ENCODE measurements around the gene DCD. TPM values are rescaled to one million over a fixed set of nuclear protein-coding genes. Genes with fewer than 3 reads are reported as not detected.

Gene DCD
- total RNA-seq, 4 donors from 2014 or later, result not detected

GRCh38 chr12:54622463-54623183, 25.5 kb downstream of the DCD start:
- Histone ChIP-seq H3K27ac (no peak overlapping the region), H3K36me3 (no peaks in the 10 kb centered on the region), H3K4me1 (no peaks in the 10 kb centered on the region), H3K27me3 (peaks cover 0 to 7% of the 10 kb centered on the region in 2 donors), H3K4me3 (no peak overlapping the region), H3K9me3 (no peaks in the 10 kb centered on the region)
- intact Hi-C loops (cut with DNase I; ENCODE audit: low total_unique reads), result no loop called here
- DNase-seq, result no peak
- TF ChIP-seq CTCF (IDR thresholded peaks at IDR 0.05) (no peak), POLR2A (IDR thresholded peaks at IDR 0.05) (no peak)

GRCh38 chr12:54616933-54617680, 31.1 kb downstream of the DCD start:
- TF ChIP-seq CTCF (IDR thresholded peaks at IDR 0.05) (no peak), POLR2A (IDR thresholded peaks at IDR 0.05) (no peak)
- DNase-seq, result no peak
- no peaks in the 10 kb centered on the region for H3K9me3 ChIP-seq
- no peak overlapping the region for H3K27ac ChIP-seq
- H3K36me3 ChIP-seq, result no peaks in the 10 kb centered on the region
- no peak overlapping the region for H3K4me3 ChIP-seq
- intact Hi-C loops (cut with DNase I; ENCODE audit: low total_unique reads), result no loop called here
- no peaks in the 10 kb centered on the region for H3K4me1 ChIP-seq
- H3K27me3 ChIP-seq, result no peaks in the 10 kb centered on the region

- no peaks in the 10 kb centered on the region for H3K4me1 ChIP-seq
- no peak overlapping the region for H3K4me3 ChIP-seq
- TF ChIP-seq POLR2A (IDR thresholded peaks at IDR 0.05), result no peak
- TF ChIP-seq CTCF (IDR thresholded peaks at IDR 0.05), result no peak
- H3K9me3 ChIP-seq, result no peaks in the 10 kb centered on the region
- intact Hi-C loops (cut with DNase I; ENCODE audit: low total_unique reads), result no loop called here
- DNase-seq, result no peak
- H3K27ac ChIP-seq, result no peak overlapping the region
- H3K36me3 ChIP-seq, result no peaks in the 10 kb centered on the region
- H3K27me3 ChIP-seq, result no peaks in the 10 kb centered on the region
These were observed 35.9 kb downstream of the DCD start for GRCh38 chr12:54612225-54612750.

DNA sequence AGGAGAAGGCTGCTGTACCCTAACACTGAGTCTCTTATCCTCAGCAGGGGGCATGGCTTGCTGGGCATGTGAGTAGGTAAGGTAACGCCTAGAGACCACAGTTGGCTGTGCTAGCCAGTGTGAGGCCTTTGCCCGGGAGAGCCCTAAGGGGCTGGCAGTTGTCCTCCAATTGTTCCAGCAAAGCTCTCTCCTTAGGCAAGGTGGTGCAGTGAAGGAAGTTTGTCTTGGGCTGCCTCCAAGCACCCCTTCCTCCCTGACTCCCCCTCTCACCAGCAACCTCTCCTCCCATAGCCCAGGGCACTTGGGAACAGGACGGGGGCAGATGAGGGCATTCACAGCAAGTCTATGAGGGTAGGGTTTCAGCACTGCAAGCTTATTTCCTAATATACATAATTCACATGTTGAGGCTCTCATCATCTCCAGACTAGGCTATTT, 36.4 kb downstream of the DCD start:
- Histone ChIP-seq H3K4me3 (no peak overlapping the region), H3K9me3 (no peaks in the 10 kb centered on the region), H3K4me1 (no peaks in the 10 kb centered on the region), H3K36me3 (no peaks in the 10 kb centered on the region), H3K27ac (no peak overlapping the region), H3K27me3 (no peaks in the 10 kb centered on the region)
- no peak for TF ChIP-seq POLR2A (IDR thresholded peaks at IDR 0.05)
- TF ChIP-seq CTCF (IDR thresholded peaks at IDR 0.05), result no peak
- no peak for DNase-seq
- intact Hi-C loops (cut with DNase I; ENCODE audit: low total_unique reads), result no loop called here

DNA sequence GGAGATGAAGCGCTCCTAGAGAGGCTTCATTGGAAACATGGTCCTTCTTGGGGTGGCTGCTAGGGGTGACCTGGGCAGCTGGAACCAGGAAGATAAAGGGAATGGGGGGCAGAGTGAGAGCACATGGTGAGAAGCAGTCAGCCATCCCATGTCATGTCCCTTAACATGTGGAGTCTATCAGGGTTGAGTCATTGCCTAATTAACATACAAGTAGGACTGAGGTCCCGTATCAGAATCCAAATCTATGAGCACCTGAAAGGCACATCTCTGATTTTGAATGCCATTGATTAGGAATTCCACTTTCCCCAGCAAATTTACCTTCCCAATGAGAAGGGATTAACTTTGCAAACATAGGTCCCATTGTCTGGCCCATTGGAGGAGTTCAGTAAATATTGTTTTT, 39.4 kb downstream of the DCD start:
- DNase-seq, result no peak
- no peaks in the 10 kb centered on the region for H3K27me3 ChIP-seq
- no peaks in the 10 kb centered on the region for H3K36me3 ChIP-seq
- intact Hi-C loops (cut with DNase I; ENCODE audit: low total_unique reads), result no loop called here
- H3K27ac ChIP-seq, result no peak overlapping the region
- no peak overlapping the region for H3K4me3 ChIP-seq
- H3K9me3 ChIP-seq, result no peaks in the 10 kb centered on the region
- H3K4me1 ChIP-seq, result no peaks in the 10 kb centered on the region
- no peak for TF ChIP-seq POLR2A (IDR thresholded peaks at IDR 0.05)
- no peak for TF ChIP-seq CTCF (IDR thresholded peaks at IDR 0.05)

All from uterus (tissue), 4 donors.